Loucy (cell line): ENCODE measurements around the gene PRICKLE2.
"Not testable (repeated sequence)": the region's sequence is repeated elsewhere in the genome, so short reads cannot be mapped to it uniquely, and the experiment has no call there.

ENCODE experiments used
- CTCF ChIP-seq: fragments of 200-600 bp; sonication (generic); conservative IDR thresholded peaks from 2 replicates; pipeline ENCODE4 v1.5.1; 2014; ENCODE audit warnings: mild to moderate bottlenecking, antibody characterized with exemption, low read length
- EZH2phosphoT487 ChIP-seq: fragments of 200-600 bp; IDR thresholded peaks from 2 replicates; pipeline ENCODE4 v1.6.1; 2018; ENCODE audit warnings: antibody characterized with exemption, mild to moderate bottlenecking, moderate library complexity, borderline replicate concordance

GRCh38 chr3:64089386-64089785, 135.9 kb downstream of the PRICKLE2 start:
- TF ChIP-seq CTCF, EZH2phosphoT487: not testable (repeated sequence)
